CD4-positive, CD25-positive, alpha-beta regulatory T cell (primary cell): ENCODE measurements around the gene ALDH1A2. TPM values are rescaled to one million over a fixed set of nuclear protein-coding genes. Genes with fewer than 3 reads are reported as not detected.

Experiments used
- ATAC-seq, 2 donors: fragments of 150-1000 bp; cut with Tn5 transposase; one replicate each; pipeline ENCODE4 v1.10.0; 2021; ENCODE audit warnings: low read depth in 2 of 2, moderate number of reproducible peaks in 2 of 2, moderate library complexity in 1 of 2
- DNase-seq, 3 donors: peaks; one replicate each; pipeline versions ENCODE4 v3.0.0 to v3.0.0-alpha.2; 2012 to 2022; ENCODE audit warnings: mixed read lengths in 1 of 3
- H3K27ac ChIP-seq: one replicate; pipeline ENCODE4 v1.7.0; 2013; ENCODE audit warnings: mild to moderate bottlenecking, low read length; ENCODE audit not compliant: insufficient read depth, poor library complexity, severe bottlenecking
- H3K27me3 ChIP-seq: one replicate; pipeline ENCODE4 v1.7.0; 2013; ENCODE audit warnings: low read length; ENCODE audit not compliant: control insufficient read depth, insufficient read depth
- H3K36me3 ChIP-seq: one replicate; pipeline ENCODE4 v1.7.0; 2013; ENCODE audit warnings: mild to moderate bottlenecking, low read length, moderate library complexity; ENCODE audit not compliant: control insufficient read depth, insufficient read depth
- H3K4me1 ChIP-seq: 2 replicates; pipeline ENCODE4 v1.7.0; 2013; ENCODE audit warnings: mild to moderate bottlenecking, low read length; ENCODE audit not compliant: insufficient read depth, control insufficient read depth, poor library complexity, severe bottlenecking
- H3K4me3 ChIP-seq: one replicate; pipeline ENCODE4 v1.7.0; 2013; ENCODE audit warnings: low read depth, mild to moderate bottlenecking, low read length, moderate library complexity
- H3K9me3 ChIP-seq, 2 experiments: 1 replicate in 1 of 2; 2 replicates in 1 of 2; pipeline ENCODE4 v1.7.0; 2013; ENCODE audit warnings: low read length in 2 of 2, mild to moderate bottlenecking in 1 of 2, moderate library complexity in 1 of 2; ENCODE audit not compliant: control insufficient read depth in 2 of 2
- H3K27ac Mint-ChIP-seq, 3 donors: one replicate each; pipeline ENCODE4 v1.8.0; 2020 to 2022; ENCODE audit warnings: mild to moderate bottlenecking in 3 of 3, mixed read lengths in 3 of 3, moderate library complexity in 2 of 3
- H3K27me3 Mint-ChIP-seq: one replicate; pipeline ENCODE4 v1.8.0; 2022; ENCODE audit warnings: mild to moderate bottlenecking, mixed read lengths
- H3K36me3 Mint-ChIP-seq: one replicate; pipeline ENCODE4 v1.8.0; 2020; ENCODE audit warnings: mixed read lengths
- H3K4me1 Mint-ChIP-seq, 4 donors: one replicate each; pipeline ENCODE4 v1.8.0; 2020 to 2022; ENCODE audit warnings: mixed read lengths in 4 of 4, mild to moderate bottlenecking in 1 of 4
- H3K4me3 Mint-ChIP-seq, 4 donors: one replicate each; pipeline ENCODE4 v1.8.0; 2020 to 2022; ENCODE audit warnings: mild to moderate bottlenecking in 4 of 4, mixed read lengths in 4 of 4, moderate library complexity in 3 of 4
- H3K9me3 Mint-ChIP-seq, 7 donors: one replicate each; pipeline ENCODE4 v1.8.0; 2020 to 2022; ENCODE audit warnings: mixed read lengths in 7 of 7, mild to moderate bottlenecking in 3 of 7, moderate library complexity in 2 of 7
- polyA plus RNA-seq, 4 donors: library from polyadenylated mRNA; unstranded; fragments of 300-500 nt; fragmentation: Illumina TruSeq; gene quantifications; one replicate each; pipeline ENCODE4 v1.2.3, GENCODE V29; 2021
- total RNA-seq: library from RNA; stranded (reverse); gene quantifications from one replicate; pipeline ENCODE4 v1.2.3, GENCODE V29; 2022

ALDH1A2 gene
- total and polyA plus RNA-seq, 5 donors from 2014 or later = not detected

GRCh38 chr15:57953874-57954273, 111.6 kb downstream of the ALDH1A2 start:
- Histone ChIP-seq H3K4me1 (no peaks in the 10 kb centered on the region), H3K27ac (no peak overlapping the region), H3K27me3 (no peaks in the 10 kb centered on the region), H3K36me3 (no peaks in the 10 kb centered on the region), H3K9me3 (no peaks in the 10 kb centered on the region), H3K4me3 (no peak overlapping the region)
- Mint-ChIP-seq H3K4me1 (no peaks in the 10 kb centered on the region), H3K4me3 (no peak overlapping the region), H3K36me3 (no peaks in the 10 kb centered on the region), H3K27ac (no peak overlapping the region), H3K9me3 (peaks cover 0 to 3% (median 0%) of the 10 kb centered on the region in 7 donors), H3K27me3 (peaks cover 4% of the 10 kb centered on the region)
- no peak for ATAC-seq
- no peak for DNase-seq

DNA sequence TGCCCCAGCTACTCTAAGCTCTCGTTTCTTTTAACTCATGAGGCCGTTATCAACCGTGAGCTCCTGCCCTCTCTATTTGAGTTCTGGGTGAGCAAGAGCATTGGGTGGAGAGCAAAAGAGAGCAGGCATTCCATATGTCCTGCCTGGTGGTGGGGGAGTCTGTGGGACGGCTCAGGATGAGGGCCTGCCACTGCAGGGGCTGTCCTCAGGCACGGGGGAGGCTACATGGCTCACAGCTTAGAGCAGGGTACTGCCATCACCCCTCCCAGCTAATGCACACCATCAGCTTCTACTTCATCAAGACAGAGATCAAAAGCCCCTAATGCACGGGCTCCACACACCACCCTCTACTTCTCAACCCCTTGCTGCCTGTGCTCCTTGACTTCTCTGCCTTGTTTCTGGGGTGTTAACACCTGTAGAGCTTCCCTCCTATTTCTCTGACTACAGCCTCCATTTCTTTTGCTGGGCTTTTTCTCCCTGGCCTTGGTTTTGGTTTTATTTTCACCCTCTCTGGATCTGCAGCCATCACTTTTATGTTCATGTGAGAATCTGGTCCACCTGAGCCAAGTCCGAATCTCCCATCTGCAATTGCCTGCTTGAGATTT, 114.1 kb downstream of the ALDH1A2 start:
- peaks cover 0 to 3% (median 0%) of the 10 kb centered on the region in 7 donors for H3K9me3 Mint-ChIP-seq
- Histone ChIP-seq H3K9me3 (no peaks in the 10 kb centered on the region), H3K27me3 (no peaks in the 10 kb centered on the region), H3K36me3 (no peaks in the 10 kb centered on the region), H3K27ac (no peak overlapping the region), H3K4me1 (no peaks in the 10 kb centered on the region), H3K4me3 (no peak overlapping the region)
- H3K27me3 Mint-ChIP-seq = no peaks in the 10 kb centered on the region
- no peak overlapping the region for H3K4me3 Mint-ChIP-seq
- ATAC-seq = no peak
- no peaks in the 10 kb centered on the region for H3K4me1 Mint-ChIP-seq
- H3K36me3 Mint-ChIP-seq = no peaks in the 10 kb centered on the region
- DNase-seq = no peak
- no peak overlapping the region for H3K27ac Mint-ChIP-seq

- Histone ChIP-seq H3K4me1 (no peaks in the 10 kb centered on the region), H3K36me3 (no peaks in the 10 kb centered on the region), H3K27me3 (no peaks in the 10 kb centered on the region), H3K27ac (no peak overlapping the region), H3K9me3 (no peaks in the 10 kb centered on the region), H3K4me3 (no peak overlapping the region)
- Mint-ChIP-seq H3K4me1 (no peaks in the 10 kb centered on the region), H3K4me3 (no peak overlapping the region), H3K27ac (no peak overlapping the region), H3K36me3 (no peaks in the 10 kb centered on the region), H3K27me3 (no peaks in the 10 kb centered on the region), H3K9me3 (peaks cover 0 to 4% (median 0%) of the 10 kb centered on the region in 7 donors)
- DNase-seq (no peak), ATAC-seq (no peak)
Measured at GRCh38 chr15:57950381-57950946, 115.0 kb downstream of the ALDH1A2 start.

- no peaks in the 10 kb centered on the region for H3K36me3 ChIP-seq
- Mint-ChIP-seq H3K27me3 (peaks cover 5% of the 10 kb centered on the region), H3K27ac (no peak overlapping the region), H3K4me1 (no peaks in the 10 kb centered on the region), H3K9me3 (peaks cover 0 to 5% (median 0%) of the 10 kb centered on the region in 7 donors), H3K4me3 (no peak overlapping the region), H3K36me3 (no peaks in the 10 kb centered on the region)
- ATAC-seq (no peak), DNase-seq (no peak)
- H3K4me1 ChIP-seq = no peaks in the 10 kb centered on the region
- no peaks in the 10 kb centered on the region for H3K9me3 ChIP-seq
- no peak overlapping the region for H3K27ac ChIP-seq
- no peaks in the 10 kb centered on the region for H3K27me3 ChIP-seq
- no peak overlapping the region for H3K4me3 ChIP-seq
Measured at GRCh38 chr15:57949374-57949943, 116.1 kb downstream of the ALDH1A2 start.

- no peak overlapping the region for H3K4me3 ChIP-seq
- Mint-ChIP-seq H3K4me3 (no peak overlapping the region), H3K27me3 (peaks cover 7% of the 10 kb centered on the region), H3K4me1 (no peaks in the 10 kb centered on the region), H3K27ac (no peak overlapping the region), H3K9me3 (peaks cover 0 to 5% (median 0%) of the 10 kb centered on the region in 7 donors), H3K36me3 (no peaks in the 10 kb centered on the region)
- H3K4me1 ChIP-seq = no peaks in the 10 kb centered on the region
- H3K27ac ChIP-seq = no peak overlapping the region
- no peak for ATAC-seq
- no peak for DNase-seq
- no peaks in the 10 kb centered on the region for H3K36me3 ChIP-seq
- no peaks in the 10 kb centered on the region for H3K27me3 ChIP-seq
- no peaks in the 10 kb centered on the region for H3K9me3 ChIP-seq
Measured at GRCh38 chr15:57948351-57949289, 116.9 kb downstream of the ALDH1A2 start.

DNA sequence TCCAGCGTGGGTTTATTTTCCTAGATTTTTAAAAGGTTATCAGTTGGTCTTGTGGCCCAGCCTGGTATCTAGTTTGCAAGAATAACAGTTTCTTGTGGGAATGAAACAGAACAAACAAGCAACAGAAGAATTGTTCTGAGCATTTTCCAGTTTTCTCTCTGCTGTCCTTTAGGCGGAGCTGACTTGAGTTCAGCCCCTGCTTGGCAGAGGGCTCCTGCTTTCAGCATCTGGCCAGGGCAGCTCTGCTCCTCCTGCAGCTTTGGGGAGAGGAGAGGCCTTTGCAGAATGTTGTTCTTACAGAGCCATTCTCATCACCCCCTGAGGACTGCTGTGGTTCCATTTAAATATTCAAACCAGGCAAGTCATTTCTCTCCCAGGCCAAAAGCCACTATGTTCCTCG, 117.7 kb downstream of the ALDH1A2 start:
- no peak for DNase-seq
- Mint-ChIP-seq H3K36me3 (no peaks in the 10 kb centered on the region), H3K9me3 (peaks cover 0 to 5% (median 0%) of the 10 kb centered on the region in 7 donors), H3K4me1 (no peaks in the 10 kb centered on the region), H3K4me3 (no peak overlapping the region), H3K27ac (no peak overlapping the region), H3K27me3 (peaks cover 7% of the 10 kb centered on the region)
- no peak overlapping the region for H3K27ac ChIP-seq
- H3K27me3 ChIP-seq = peaks cover 3% of the 10 kb centered on the region
- H3K4me3 ChIP-seq = no peak overlapping the region
- H3K9me3 ChIP-seq = no peaks in the 10 kb centered on the region
- no peaks in the 10 kb centered on the region for H3K36me3 ChIP-seq
- H3K4me1 ChIP-seq = no peaks in the 10 kb centered on the region
- no peak for ATAC-seq

DNA sequence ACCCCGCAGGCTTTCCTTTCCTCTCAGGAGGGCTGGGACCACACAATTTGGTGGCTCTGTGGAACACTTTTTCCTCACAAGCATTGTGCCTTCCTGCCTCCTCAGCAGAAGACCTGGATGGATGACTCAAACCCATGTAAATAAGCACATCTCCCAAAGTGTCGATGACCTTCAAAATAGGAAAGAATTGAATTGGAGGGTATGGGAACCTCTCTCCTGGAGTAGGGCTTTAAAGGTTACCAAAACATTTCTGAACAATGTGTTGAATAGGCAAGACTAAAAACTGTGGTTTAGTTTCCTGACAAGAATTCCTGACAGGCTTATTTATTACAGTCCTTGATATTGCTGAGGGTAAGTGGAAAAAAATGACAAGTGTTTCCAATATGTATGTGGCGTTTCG, 118.2 kb downstream of the ALDH1A2 start:
- DNase-seq = no peak
- Mint-ChIP-seq H3K4me3 (no peak overlapping the region), H3K27me3 (peaks cover 7% of the 10 kb centered on the region), H3K4me1 (no peaks in the 10 kb centered on the region), H3K27ac (no peak overlapping the region), H3K9me3 (peaks cover 0 to 4% (median 0%) of the 10 kb centered on the region in 7 donors), H3K36me3 (no peaks in the 10 kb centered on the region)
- ATAC-seq = no peak
- Histone ChIP-seq H3K27ac (no peak overlapping the region), H3K36me3 (no peaks in the 10 kb centered on the region), H3K4me1 (no peaks in the 10 kb centered on the region), H3K4me3 (no peak overlapping the region), H3K27me3 (peaks cover 3% of the 10 kb centered on the region), H3K9me3 (no peaks in the 10 kb centered on the region)
